Fibroblast of the aortic adventitia (primary cell): ENCODE measurements around the gene TIMM8A. TPM values are rescaled to one million over a fixed set of nuclear protein-coding genes. Genes with fewer than 3 reads are reported as not detected.

ENCODE experiments used
- DNase-seq: peaks from one replicate; pipeline ENCODE4 v3.0.0-alpha.2; 2010; ENCODE audit warnings: low read depth
- H3K4me3 ChIP-seq: 2 replicates; pipeline ENCODE4 v1.5.1; 2011; ENCODE audit warnings: low read depth, mild to moderate bottlenecking, control low read depth, low read length, moderate library complexity
- total RNA-seq: library from RNA; depleted of rRNA; stranded (reverse); fragments of >200 nt; gene quantifications from 2 replicates; pipeline ENCODE4 v1.2.3, GENCODE V29; 2012; ENCODE audit warnings: low replicate concordance
- TF ChIP-seq, protein P1 (sequence below): IDR thresholded peaks from 2 replicates; pipeline ENCODE4 v1.5.1; 2011; ENCODE audit warnings: mild to moderate bottlenecking, low read length, control low read depth, inconsistent platforms; ENCODE audit not compliant: insufficient read depth

The TIMM8A gene
- total RNA-seq, 1 donor, result 8.8 TPM

DNA sequence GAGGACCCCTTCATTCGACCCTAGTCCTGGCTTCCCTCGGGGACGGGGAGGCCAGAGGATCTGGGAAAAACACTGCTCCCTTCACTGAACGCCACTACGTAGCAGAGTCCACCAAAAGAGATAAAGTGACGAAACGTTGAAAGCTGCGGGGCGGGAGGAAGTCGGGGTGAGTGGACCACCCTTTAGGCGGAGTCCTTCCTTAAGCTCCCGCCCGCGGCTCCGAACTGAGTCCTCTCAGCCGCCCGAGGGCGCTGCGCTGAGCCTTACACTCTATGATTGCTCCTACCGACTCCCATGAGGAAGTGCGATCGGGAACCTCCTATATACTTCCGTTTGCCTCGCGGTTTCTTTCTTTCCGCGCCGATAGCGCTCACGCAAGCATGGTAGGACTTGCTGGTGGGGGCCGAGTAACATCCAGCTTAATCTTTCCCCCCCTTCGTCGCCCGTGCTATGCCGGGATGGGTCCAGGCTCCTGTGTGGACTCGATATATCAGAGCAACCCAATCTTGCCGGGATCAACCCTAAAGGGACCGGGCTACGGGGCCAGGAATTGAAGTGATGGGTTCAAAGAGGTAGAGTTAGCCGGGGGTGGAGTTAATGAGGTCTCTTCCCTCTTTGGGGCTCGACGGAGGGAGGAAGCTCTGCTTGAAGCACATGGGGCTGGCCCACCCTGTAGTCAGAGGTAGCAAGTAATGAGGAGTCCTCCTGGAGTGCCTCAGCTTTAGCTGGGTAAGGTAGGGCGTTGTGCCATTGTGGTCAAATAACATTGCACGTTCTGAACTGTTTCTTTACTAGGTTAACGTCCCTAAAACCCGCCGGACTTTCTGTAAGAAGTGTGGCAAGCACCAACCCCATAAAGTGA is 42.4 kb upstream of the TIMM8A start, which contains the start of gene RPL36A:
Gene RPL36A (plus strand): TSS at position 348 of the 862 bp plus-strand sequence. CDS start 33 bp downstream, at position 381.
- TF ChIP-seq, protein P1, sequence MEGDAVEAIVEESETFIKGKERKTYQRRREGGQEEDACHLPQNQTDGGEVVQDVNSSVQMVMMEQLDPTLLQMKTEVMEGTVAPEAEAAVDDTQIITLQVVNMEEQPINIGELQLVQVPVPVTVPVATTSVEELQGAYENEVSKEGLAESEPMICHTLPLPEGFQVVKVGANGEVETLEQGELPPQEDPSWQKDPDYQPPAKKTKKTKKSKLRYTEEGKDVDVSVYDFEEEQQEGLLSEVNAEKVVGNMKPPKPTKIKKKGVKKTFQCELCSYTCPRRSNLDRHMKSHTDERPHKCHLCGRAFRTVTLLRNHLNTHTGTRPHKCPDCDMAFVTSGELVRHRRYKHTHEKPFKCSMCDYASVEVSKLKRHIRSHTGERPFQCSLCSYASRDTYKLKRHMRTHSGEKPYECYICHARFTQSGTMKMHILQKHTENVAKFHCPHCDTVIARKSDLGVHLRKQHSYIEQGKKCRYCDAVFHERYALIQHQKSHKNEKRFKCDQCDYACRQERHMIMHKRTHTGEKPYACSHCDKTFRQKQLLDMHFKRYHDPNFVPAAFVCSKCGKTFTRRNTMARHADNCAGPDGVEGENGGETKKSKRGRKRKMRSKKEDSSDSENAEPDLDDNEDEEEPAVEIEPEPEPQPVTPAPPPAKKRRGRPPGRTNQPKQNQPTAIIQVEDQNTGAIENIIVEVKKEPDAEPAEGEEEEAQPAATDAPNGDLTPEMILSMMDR, result peak; percentile 75
- DNase-seq, result peak; percentile 90

GRCh38 chrX:101388604-101389003 is 40.1 kb upstream of the TIMM8A start:
- TF ChIP-seq, protein P1, result no peak
- no peak overlapping the region for H3K4me3 ChIP-seq
- DNase-seq, result no peak

More for the DNA sequence above, 42.4 kb upstream of the TIMM8A start, which contains the start of gene RPL36A:
- peak within 1 kb of the TSS; percentile 76 for H3K4me3 ChIP-seq

- no peak for DNase-seq
- no peak overlapping the region for H3K4me3 ChIP-seq
- TF ChIP-seq, protein P1, result no peak
These were observed 38.0 kb upstream of the TIMM8A start for GRCh38 chrX:101386542-101386885.

DNA sequence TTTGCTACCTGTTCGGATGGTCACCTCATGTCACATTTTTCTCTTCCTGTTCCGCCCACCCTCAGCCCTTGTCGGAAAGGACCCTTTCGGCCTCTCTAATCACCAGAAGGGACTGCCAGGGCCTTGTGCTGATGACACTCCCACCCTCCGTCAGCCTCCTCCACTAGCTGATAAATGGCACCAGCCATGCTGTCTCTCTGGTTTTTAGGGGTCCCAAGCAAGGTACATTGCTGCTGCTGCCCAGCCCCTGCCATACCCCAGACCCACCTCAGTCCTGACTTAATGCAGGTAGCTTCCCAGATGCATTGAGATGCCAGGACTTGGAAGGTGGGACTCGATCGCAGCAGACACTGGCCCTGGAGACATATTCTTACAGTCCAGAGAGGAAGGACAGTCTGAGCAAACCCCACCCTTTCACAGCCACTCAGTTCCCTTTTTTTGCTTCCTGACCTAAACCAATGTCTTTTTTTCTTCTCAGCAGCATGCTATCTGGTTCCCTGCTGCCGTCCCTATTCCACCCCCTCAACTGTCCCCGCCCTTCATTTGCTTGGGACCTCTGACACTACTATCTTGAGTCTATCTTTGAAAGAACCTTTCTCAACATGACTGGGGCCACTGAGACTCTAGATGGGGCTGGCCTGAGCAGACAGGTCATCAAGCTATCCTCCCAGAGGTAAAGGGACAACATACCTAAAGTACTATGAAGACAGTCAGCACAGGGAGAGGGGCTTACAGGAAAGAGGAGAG is 37.4 kb upstream of the TIMM8A start, which contains the start of gene BTK:
Gene BTK (minus strand): TSS at position 397 of the 747 bp plus-strand sequence. CDS start 10,907 bp downstream, outside the sequence.
- DNase-seq, result no peak
- TF ChIP-seq, protein P1, result no peak
- H3K4me3 ChIP-seq, result no peak within 1 kb of the TSS

- no peak overlapping the region for H3K4me3 ChIP-seq
- no peak for DNase-seq
- TF ChIP-seq, protein P1, result no peak
These were observed 36.6 kb upstream of the TIMM8A start for GRCh38 chrX:101385026-101385684.

DNA sequence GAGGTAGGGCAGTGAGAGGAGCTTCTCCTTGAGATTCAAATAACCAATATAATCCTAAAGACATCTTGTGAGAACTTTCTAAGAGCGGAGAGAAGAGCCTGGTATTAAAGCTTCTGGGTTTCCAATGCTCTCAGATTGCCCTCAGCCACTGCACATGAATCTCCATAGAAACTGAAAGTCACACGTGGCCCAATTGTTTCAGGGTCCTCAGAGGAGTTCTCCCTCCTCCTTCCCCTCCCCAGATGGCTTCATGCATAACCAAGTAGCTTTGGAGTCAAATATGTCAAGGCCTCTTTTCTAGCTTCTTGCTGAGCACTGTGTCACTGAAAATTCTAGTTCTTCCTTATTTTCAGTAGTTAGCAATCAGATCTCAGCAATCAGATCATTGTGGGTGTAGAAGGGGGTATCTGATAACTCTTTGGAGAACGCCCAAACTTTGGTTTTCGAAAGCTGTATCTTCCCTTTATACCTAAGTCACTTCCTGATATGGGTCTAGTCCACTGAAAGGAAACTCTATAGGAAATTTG is 35.2 kb upstream of the TIMM8A start:
- TF ChIP-seq, protein P1, result no peak
- no peak for DNase-seq
- no peak overlapping the region for H3K4me3 ChIP-seq
